Epithelial cell of esophagus (primary cell): ENCODE data around the gene COLGALT1.
"Not testable (repeated sequence)": the region's sequence is repeated elsewhere in the genome, so short reads cannot be mapped to it uniquely, and the experiment has no call there.

ENCODE experiments used
- DNase-seq: peaks from one replicate; pipeline ENCODE4 v3.0.0; 2010; ENCODE audit warnings: low read depth
- H3K4me3 ChIP-seq: 2 replicates; pipeline ENCODE4 v1.5.1; 2011; ENCODE audit warnings: mild to moderate bottlenecking, low read length, control low read depth
- TF ChIP-seq, protein P1 (sequence below): IDR thresholded peaks from 2 replicates; pipeline ENCODE4 v1.5.1; 2011; ENCODE audit warnings: low read depth, mild to moderate bottlenecking, low read length, control low read depth, inconsistent platforms; ENCODE audit not compliant: insufficient read depth; ENCODE audit errors: missing control alignments

COLGALT1 gene

GRCh38 chr19:17581211-17581874 lies 25.9 kb downstream of the COLGALT1 start:
- DNase-seq, result no peak
- no peak overlapping the region for H3K4me3 ChIP-seq
- TF ChIP-seq, protein P1, sequence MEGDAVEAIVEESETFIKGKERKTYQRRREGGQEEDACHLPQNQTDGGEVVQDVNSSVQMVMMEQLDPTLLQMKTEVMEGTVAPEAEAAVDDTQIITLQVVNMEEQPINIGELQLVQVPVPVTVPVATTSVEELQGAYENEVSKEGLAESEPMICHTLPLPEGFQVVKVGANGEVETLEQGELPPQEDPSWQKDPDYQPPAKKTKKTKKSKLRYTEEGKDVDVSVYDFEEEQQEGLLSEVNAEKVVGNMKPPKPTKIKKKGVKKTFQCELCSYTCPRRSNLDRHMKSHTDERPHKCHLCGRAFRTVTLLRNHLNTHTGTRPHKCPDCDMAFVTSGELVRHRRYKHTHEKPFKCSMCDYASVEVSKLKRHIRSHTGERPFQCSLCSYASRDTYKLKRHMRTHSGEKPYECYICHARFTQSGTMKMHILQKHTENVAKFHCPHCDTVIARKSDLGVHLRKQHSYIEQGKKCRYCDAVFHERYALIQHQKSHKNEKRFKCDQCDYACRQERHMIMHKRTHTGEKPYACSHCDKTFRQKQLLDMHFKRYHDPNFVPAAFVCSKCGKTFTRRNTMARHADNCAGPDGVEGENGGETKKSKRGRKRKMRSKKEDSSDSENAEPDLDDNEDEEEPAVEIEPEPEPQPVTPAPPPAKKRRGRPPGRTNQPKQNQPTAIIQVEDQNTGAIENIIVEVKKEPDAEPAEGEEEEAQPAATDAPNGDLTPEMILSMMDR, result no peak

- no peak for DNase-seq
- TF ChIP-seq, protein P1, result no peak
- H3K4me3 ChIP-seq, result no peak overlapping the region
Observed at GRCh38 chr19:17582613-17583012, 27.2 kb downstream of the COLGALT1 start.

GRCh38 chr19:17584132-17584531 lies 28.7 kb downstream of the COLGALT1 start:
- H3K4me3 ChIP-seq, result no peak overlapping the region
- TF ChIP-seq, protein P1, result no peak
- DNase-seq, result no peak

GRCh38 chr19:17585395-17585794 lies 29.9 kb downstream of the COLGALT1 start:
- not testable (repeated sequence) for H3K4me3 ChIP-seq, DNase-seq

DNA sequence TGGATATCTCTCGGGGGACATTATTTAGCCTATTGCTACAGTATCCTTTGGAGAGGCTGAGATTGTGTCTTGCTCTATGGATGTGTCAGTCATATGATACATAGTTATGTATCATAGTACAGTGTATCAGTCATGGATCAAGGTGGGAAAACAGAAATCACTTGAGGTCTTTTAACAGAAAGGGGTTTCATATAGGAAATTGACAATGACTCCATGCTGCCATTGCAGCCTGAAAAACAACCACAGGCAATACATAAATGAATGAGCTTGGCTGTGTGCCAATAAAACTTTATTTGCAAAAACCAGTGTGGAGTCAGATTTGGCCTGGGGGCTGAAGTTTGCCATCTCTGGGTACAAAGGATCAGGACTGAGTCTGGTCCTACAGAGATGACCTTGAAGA lies 35.4 kb downstream of the COLGALT1 start:
- no peak overlapping the region for H3K4me3 ChIP-seq
- no peak for DNase-seq
- TF ChIP-seq, protein P1, result no peak

DNA sequence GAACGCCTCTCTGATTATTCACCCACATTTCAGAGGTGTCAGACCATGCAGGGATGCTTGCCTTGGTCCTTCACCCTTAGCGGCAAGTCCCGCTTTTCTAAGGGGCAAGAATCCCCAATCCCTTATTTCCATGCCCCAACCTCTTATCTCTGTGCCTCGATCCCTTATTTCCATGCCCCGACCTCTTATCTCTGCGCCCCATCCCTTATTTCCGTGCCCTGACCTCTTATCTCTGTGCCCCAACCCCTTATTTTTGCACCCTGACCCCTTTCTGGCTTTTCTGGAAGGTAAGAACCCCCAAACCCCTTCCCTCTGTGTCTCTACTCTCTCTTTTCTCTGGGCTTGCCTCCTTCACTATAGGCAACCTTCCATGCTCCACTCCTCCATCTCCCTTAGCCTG lies 38.8 kb downstream of the COLGALT1 start:
- not testable (repeated sequence) for H3K4me3 ChIP-seq, DNase-seq

GRCh38 chr19:17598063-17598462 lies 42.6 kb downstream of the COLGALT1 start:
- not testable (repeated sequence) for DNase-seq, H3K4me3 ChIP-seq

GRCh38 chr19:17598953-17599352 lies 43.5 kb downstream of the COLGALT1 start:
- TF ChIP-seq, protein P1, result no peak
- no peak for DNase-seq
- H3K4me3 ChIP-seq, result no peak overlapping the region

DNA sequence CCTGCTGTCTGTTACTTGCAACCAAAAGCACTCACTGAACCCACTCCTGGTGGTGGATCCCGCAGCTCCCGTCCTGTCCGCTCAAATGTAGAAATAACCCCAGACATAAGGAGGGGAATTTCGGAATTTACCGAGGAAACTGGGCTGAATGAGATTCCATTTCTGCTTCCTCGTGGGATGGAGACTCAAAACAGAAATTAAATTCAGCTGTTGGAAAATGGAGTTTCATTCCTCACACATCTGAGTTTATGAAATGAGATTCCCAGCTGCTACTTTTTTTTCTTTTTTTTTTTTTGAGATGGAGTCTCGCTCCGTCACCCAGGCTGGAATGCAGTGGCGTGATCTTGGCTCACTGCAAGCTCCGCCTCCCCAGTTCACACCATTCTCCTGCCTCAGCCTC lies 44.3 kb downstream of the COLGALT1 start:
- TF ChIP-seq, protein P1, result no peak
- DNase-seq, result no peak
- no peak overlapping the region for H3K4me3 ChIP-seq
